ENCODE results near the gene RPRD1B. TPM values are rescaled to one million over a fixed set of nuclear protein-coding genes. Genes with fewer than 3 reads are reported as not detected.

RPRD1B gene
- total and polyA plus RNA-seq, 2 of the 8 experiments (the other 6 are each of a cell fraction or from before 2014, with no cell fraction given): 10.3 to 20.9 TPM

DNA sequence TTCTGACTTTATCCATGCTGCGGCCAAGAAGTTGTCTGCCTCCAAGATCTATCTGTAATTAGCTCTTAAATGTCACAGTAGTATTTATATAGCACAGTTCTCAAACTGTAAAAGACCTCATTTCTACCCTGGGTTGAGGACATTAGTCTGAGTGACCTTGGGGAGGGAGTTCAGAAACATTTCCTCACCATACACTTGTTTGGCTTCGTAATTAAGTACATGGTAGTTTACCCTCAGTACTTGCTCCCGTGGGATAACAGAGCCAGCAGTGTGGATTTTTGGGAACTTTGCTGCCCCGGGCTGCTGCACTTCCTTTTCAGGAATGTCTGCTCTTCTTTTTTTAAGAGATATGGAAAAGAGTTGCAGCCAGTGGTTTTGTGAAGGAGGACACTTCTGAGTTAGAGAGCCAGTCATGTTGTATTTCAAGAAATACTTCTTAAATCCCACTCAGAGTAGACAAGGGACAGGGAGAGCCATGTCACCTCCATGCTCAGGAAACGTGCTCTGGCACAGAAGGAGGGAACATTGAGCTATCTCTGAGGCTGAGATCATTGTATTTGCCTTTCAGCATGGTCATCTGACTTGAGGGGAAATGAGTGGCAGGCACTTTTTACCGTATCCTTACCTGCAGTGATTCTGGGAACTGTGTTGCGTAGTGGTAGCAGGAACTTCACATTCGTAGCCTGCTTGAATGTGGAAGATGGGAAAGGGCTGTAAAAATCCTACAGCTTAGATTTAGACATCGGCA lies 33.6 kb downstream of the RPRD1B start:
- CTCF ChIA-PET (ENCODE audit: partially characterized antibody): interaction anchor here (1.7 to 2.2 kb wide), 3 partner anchors 9 to 154 kb away, joined by 5 to 7 read pairs (median 7); no protein-coding TSS in a partner anchor
- FAIRE-seq (no peak), DNase-seq (ENCODE audit: low read depth in 1 of 2, low spot score in 2 of 2) (no peak)
- Histone ChIP-seq H3K14ac (ENCODE audit: insufficient read length) (no peak overlapping the region), H4K8ac (ENCODE audit: extremely low read depth, insufficient read depth, low read length) (no peak overlapping the region), H3K9me3 (ENCODE audit: insufficient read depth in 2 of 2, low read depth in 1 of 2, low read length in 1 of 2) (no peaks in the 10 kb centered on the region), H2BK5ac (ENCODE audit: low read depth, low read length) (no peak overlapping the region), H3K4me2 (ENCODE audit: insufficient read depth in 1 of 2, low read depth in 2 of 2, low read length in 2 of 2) (no peak overlapping the region), H3K23ac (ENCODE audit: insufficient read length) (no peak overlapping the region), H4K91ac (replicated peaks; ENCODE audit: insufficient read length, low read length) (no peak overlapping the region), H3K18ac (ENCODE audit: extremely low read depth, low read length) (no peak overlapping the region), H3K27me3 (replicated peaks in 1 of 4; ENCODE audit: control insufficient read depth in 3 of 4, extremely low read depth in 1 of 4, insufficient read depth in 3 of 4, low read length in 3 of 4) (no peaks in the 10 kb centered on the region), H3K56ac (replicated peaks; ENCODE audit: insufficient read length, low read depth, low read length) (no peak overlapping the region), H3K79me1 (ENCODE audit: low read depth, low read length) (no peaks in the 10 kb centered on the region), H2BK120ac (replicated peaks; ENCODE audit: low read depth, low read length) (no peak overlapping the region), H4K5ac (ENCODE audit: insufficient read length, low read depth, low read length) (no peak overlapping the region), H2AK5ac (ENCODE audit: low read depth, low read length) (no peak overlapping the region), H2BK20ac (ENCODE audit: low read length) (no peak overlapping the region), H3K4ac (replicated peaks; ENCODE audit: insufficient read length, low read depth, low read length) (no peak overlapping the region), H3K4me3 (ENCODE audit: extremely low read depth in 1 of 4, insufficient read depth in 2 of 4, low read depth in 3 of 4, low read length in 4 of 4) (no peak overlapping the region), H2BK15ac (ENCODE audit: low read length) (no peak overlapping the region), H3K79me2 (ENCODE audit: control insufficient read depth in 1 of 2, insufficient read depth in 2 of 2, low read length in 2 of 2) (no peaks in the 10 kb centered on the region), H3K36me3 (ENCODE audit: control insufficient read depth in 2 of 4, insufficient read depth in 4 of 4, low read length in 3 of 4) (peaks cover 18 to 59% (median 47%) of the 10 kb centered on the region in 4 experiments), H2AFZ (ENCODE audit: low read length) (no peak overlapping the region), H3K23me2 (ENCODE audit: low read depth, low read length) (no peaks in the 10 kb centered on the region), H3K27ac (ENCODE audit: low read depth, low read length) (no peak overlapping the region), H4K20me1 (replicated peaks in 1 of 2; ENCODE audit: control insufficient read depth in 1 of 2, insufficient read depth in 2 of 2, low read length in 2 of 2) (peaks cover 0 to 4% of the 10 kb centered on the region in 2 experiments), H3K4me1 (replicated peaks in 1 of 4; ENCODE audit: control insufficient read depth in 3 of 4, insufficient read depth in 4 of 4, low read length in 3 of 4) (no peaks in the 10 kb centered on the region), H2BK12ac (ENCODE audit: low read depth, low read length) (no peak overlapping the region), H3K9ac (replicated peaks in 1 of 4; ENCODE audit: extremely low read depth in 1 of 4, low read depth in 3 of 4, low read length in 3 of 4) (peak overlapping the region in 1 of 4 experiments; percentile 8; a peak in 1 of 7 replicates)
- POLR2A ChIA-PET (ENCODE audit: partially characterized antibody): interaction anchor here (0.7 to 0.9 kb wide), 2 partner anchors 15 kb away, joined by 3 read pairs; no protein-coding TSS in a partner anchor
- WGBS, 2 experiments (ENCODE audit: extremely low coverage in 1 of 2, insufficient coverage in 1 of 2, insufficient read length in 1 of 2, insufficient replicate concordance in 2 of 2, low coverage in 1 of 2, low lambda C conversion rate in 2 of 2, missing lambda C conversion rate in 1 of 2): 94% methylated on average over 9 of the region's 9 CpGs; no CpG with 5 or more reads in 1 of the 2 experiments
- TF ChIP-seq TCF12 (IDR thresholded peaks at IDR 0.05; ENCODE audit: low read depth, low read length): no peak
- TF ChIP-seq SIX5 (IDR thresholded peaks at IDR 0.05; ENCODE audit: low read depth, low read length): no peak
- no peak for TF ChIP-seq BACH1 (IDR thresholded peaks at IDR 0.05; ENCODE audit: low read length)
- TF ChIP-seq CBX8 (IDR thresholded peaks at IDR 0.05; ENCODE audit: borderline replicate concordance, low read depth, low read length): no peak
- TF ChIP-seq, protein P1, sequence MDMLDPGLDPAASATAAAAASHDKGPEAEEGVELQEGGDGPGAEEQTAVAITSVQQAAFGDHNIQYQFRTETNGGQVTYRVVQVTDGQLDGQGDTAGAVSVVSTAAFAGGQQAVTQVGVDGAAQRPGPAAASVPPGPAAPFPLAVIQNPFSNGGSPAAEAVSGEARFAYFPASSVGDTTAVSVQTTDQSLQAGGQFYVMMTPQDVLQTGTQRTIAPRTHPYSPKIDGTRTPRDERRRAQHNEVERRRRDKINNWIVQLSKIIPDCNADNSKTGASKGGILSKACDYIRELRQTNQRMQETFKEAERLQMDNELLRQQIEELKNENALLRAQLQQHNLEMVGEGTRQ (IDR thresholded peaks at IDR 0.05; ENCODE audit: low read length): no peak
- no peak for TF ChIP-seq SRF (IDR thresholded peaks at IDR 0.05; ENCODE audit: low read depth, low read length)
- no peak for TF ChIP-seq CBX5 (IDR thresholded peaks at IDR 0.05; ENCODE audit: low read depth, low read length)
- TF ChIP-seq CREB1 (IDR thresholded peaks at IDR 0.05): no peak
- no peak for TF ChIP-seq KDM4A (IDR thresholded peaks at IDR 0.05; ENCODE audit: low read depth, low read length, severe bottlenecking)
- TF ChIP-seq RXRA (IDR thresholded peaks at IDR 0.05; ENCODE audit: insufficient read depth, low read depth, low read length): no peak
- TF ChIP-seq YY1 (IDR thresholded peaks at IDR 0.05; ENCODE audit: low read depth, low read length): no peak
- no peak for TF ChIP-seq BCL11A (IDR thresholded peaks at IDR 0.05; ENCODE audit: low read depth in 2 of 2, low read length in 2 of 2)
- TF ChIP-seq POLR2A (IDR thresholded peaks at IDR 0.05; ENCODE audit: control extremely low read depth in 1 of 2, low read depth in 2 of 2, low read length in 2 of 2): no peak
